A549 treated with DMSO at 1 μM for 4 hours (cell line): Measurements from ENCODE around the gene CALML3. TPM values are rescaled to one million over a fixed set of nuclear protein-coding genes. Genes with fewer than 3 reads are reported as not detected.

Source experiments
- total RNA-seq: library from RNA; stranded (reverse); fragments of 200-300 nt; extraction: Qiagen RNA extraction; gene quantifications from 5 replicates; pipeline ENCODE4 v1.2.3, GENCODE V29; 2022; ENCODE audit warnings: low read depth

CALML3 gene
- not detected in 5 replicates for total RNA-seq

GRCh38 chr10:5524641-5525560, at the start of gene CALML3:
CALML3 (plus strand) TSS chr10:5524961; CDS start chr10:5525086, 125 bp downstream.

GRCh38 chr10:5499493-5500140, 25.1 kb upstream of the CALML3 start, which contains the start of gene CALML5:
CALML5 (minus strand) TSS chr10:5499570; CDS start chr10:5499438, 132 bp downstream.

Other genes starting within 250 kb of the CALML3 start
- gene UCN3, start 160.0 kb upstream of the CALML3 start, total RNA-seq = not detected in 5 replicates
- gene TUBAL3, start 120.1 kb upstream of the CALML3 start, total RNA-seq = 0.30 to 0.52 TPM (median 0.33 TPM) in 5 replicates
- gene NET1, start 112.4 kb upstream of the CALML3 start, total RNA-seq = 79.0 to 102 TPM (median 91.9 TPM) in 5 replicates
- gene CALML5, start 25.4 kb upstream of the CALML3 start, total RNA-seq = not detected in 5 replicates
- 19.2 to 24.6 TPM (median 22.5 TPM) in 5 replicates for gene ASB13, start 141.6 kb downstream of the CALML3 start, total RNA-seq
- 34.3 to 53.7 TPM (median 42.7 TPM) in 5 replicates for gene TASOR2, start 159.9 kb downstream of the CALML3 start, total RNA-seq